GM21737 (cell line): ENCODE data around the gene SMCO2.

Source experiments
- ATAC-seq: cut with Tn5 transposase; IDR thresholded peaks from one replicate; pipeline ENCODE4 v1.9.1; 2021; ENCODE audit warnings: mild to moderate bottlenecking, moderate library complexity; ENCODE audit not compliant: unreplicated experiment

The SMCO2 gene

DNA sequence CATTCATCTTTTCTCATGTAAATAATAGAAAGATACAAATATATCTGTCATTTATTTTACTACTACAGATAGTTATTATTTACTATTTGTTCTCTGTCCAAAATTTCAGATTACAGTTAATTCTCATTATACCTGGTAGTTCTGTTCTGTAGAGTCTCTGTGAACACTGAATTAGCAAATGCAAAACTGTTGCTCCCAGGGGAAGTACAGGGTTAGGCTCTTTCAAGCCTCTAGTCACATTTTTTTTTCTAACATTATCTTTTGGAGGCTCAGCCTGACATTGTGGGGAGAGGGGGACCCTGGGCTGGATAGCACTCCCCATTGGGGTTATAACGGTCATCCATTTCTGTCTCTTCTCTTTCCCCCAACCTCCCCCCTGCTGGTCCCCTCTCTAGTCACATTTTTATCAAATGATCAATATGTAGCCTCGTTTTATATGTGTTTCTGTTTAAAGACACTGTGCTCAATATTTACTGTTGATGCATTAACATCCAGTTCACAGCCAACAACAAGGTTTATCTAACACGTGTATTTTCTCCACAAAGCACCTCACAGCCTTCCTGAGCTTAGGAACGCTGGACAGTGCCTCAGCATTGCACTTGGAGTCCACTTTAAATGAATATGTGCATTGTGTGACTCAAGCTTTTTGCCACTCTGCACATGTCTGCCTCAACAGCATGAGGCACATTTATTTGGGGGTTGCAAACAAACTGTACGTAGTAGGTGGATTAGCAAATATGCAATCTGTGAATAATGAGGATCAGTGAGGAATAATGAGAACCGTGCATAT lies 4.7 kb downstream of the SMCO2 start:
- no peak for ATAC-seq

DNA sequence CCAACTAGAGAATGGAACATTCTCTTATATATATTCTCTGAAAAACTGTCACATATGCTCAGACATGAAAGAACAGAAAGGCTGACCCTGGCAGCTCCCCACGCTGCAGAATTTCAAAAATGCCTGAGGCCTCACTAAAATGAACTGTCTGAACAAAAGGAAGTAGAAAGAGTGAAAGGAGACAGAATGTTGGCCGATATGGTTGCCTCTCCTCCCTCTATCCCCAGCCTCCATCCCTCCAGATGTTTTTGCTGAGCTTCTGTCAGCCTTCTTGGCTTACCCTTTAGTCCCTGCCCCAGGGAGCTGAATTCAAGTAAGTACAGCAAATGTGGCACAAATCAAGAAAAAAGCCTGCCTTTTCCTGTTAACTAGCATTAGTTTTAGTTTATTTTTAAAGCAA lies 6.9 kb downstream of the SMCO2 start:
- no peak for ATAC-seq

DNA sequence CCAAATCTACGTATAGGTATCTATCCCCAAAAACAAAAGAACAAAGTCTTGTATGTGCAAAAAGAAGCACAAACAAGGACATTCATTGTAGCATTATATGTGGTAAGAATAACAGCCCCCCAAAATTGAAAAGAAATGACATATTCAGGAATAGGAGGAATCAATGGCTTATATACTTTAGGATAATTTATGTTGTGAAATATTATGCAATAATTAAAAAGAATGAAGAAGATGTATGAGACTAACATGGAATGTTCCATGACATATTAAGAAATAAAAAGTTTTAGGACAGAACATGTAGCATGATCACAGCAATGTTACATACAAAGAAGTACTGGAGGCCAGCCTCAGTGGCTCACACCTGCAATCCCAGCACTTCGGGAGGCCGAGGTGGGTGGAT lies 9.1 kb downstream of the SMCO2 start:
- no peak for ATAC-seq

DNA sequence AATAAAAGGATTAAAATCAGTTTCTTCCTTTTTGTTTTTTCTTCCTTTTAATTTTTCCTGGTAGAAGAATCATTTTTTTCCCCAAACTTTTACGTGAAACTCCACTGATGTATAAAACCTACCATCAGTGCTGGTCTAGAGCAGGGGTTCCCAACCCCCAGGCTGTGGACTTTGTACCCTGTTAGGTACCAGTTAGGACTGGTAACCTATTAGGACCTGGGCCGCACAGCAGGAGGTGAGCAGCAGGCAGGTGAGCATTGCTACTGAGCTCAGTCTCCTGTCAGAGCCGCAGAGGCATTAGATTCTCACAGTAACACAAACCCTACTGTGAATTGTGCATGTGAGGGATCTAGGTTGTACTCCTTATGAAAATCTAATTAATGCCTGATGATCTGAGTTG lies 10.1 kb downstream of the SMCO2 start:
- ATAC-seq, result no peak

DNA sequence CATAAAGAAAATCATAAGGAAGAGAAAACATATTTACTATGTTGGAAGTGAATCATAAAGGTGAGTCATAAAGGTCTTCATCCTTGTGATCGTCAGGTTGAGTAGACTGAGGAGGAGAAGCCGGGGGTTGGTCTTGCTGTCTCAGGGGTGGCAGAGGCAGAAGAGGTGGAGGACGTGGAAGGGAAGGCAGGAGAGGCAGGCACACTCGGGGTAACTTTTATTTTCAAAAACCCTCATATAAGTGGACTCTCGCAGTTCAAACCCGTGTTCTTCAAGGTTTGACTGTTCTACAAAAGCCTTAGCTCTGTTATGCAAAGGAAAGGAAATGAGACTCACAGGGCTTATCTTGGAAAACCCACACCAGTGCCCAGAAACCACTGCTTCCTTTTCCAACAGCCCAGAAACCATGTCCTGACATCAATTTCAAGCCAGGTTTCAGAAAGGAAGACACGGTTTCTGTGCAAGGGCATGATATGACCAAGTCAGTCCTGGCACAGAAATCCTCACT lies 14.0 kb downstream of the SMCO2 start:
- ATAC-seq, result no peak

DNA sequence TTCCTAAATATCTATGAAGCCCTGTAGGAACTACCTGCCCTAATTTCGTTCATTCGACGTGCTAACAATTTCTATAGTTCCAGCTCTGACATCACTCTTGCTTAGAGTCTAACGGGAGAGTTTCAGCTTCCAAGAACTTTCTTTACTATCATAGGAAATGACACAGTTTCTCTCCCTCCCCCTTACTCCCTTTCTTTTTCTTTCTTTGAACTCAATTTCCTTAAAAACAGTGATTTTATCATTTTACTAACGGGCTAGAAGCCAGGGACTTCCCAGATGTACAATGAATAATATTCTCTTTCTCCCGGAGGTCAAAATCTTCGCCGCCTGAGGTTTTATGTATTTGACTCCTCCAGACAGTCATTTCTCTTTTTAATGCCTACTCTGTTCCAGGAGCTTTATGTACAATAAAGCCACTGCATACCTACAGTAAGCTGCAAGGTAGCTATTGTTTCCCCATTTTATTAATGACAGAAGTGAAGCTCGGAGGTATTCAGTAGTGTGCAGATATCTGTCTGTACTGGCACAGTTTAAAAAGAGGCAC lies 15.7 kb downstream of the SMCO2 start:
- no peak for ATAC-seq

DNA sequence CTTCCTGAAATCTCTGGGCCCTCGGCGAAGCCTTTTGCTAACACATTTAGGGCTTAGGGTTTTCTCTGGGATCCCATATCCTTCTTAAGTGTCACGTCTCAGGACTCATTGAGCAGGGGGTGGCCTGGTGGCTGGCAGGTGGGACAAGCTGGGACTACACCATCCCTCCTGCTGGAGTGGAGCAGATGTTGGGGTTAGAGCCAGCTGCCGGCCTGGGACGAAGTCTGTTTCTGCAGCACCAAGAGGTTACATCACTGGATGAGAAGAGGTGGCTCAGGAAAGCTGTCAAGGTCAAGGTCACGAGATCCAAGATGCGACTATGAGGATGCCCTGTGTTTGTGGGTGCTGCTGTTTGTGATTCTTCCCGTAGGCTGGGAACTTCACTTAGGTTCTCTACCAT lies 16.3 kb downstream of the SMCO2 start:
- ATAC-seq, result no peak

DNA sequence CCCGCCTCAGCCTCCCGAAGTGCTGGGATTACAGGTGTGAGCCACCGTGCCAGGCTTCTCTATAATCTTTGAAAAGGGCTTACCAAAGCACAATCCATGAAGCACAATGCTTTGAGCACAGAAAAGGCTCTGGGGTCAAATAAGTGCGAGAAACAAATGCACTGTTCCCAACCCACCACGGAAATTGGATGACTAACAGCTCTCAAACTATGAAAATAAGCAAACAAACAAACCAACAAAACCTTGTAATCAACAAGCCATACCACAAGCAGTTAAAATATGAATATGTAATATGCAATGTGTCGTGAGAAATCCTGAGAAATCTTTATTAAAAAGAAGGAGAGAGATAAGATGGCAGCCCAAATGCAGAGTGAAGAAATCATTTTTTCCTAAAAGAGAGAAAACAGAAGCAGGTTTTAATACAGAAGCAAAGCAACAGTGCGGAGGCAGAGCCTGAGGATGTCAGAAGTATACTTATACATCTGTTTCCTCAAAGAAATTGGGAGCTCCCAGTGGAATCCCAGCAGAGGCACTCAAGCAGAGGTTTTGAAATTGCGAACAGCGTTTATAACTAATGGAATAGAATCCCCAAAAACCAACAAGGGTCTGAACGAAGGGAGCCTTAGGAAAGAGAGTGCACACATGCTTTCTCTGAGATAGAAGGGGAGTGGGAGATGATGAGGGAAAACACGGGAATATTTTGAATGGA lies 17.1 kb downstream of the SMCO2 start:
- ATAC-seq, result no peak

DNA sequence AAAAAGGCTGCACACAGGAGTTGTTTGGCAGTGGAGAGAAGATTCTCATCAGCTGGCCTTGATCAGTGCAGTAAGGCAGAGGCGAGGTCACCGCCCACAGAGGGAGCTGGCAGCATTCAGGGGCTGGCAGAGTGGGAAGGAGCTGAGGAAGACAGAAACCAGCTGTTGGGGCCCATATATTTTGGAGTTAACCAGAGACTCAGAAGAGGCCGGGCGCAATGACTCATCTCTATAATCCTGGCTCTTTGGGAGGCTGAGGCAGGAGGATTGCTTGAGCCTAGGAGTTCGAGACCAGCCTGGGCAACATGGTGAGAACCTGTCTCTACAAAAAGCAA lies 17.7 kb downstream of the SMCO2 start:
- no peak for ATAC-seq

DNA sequence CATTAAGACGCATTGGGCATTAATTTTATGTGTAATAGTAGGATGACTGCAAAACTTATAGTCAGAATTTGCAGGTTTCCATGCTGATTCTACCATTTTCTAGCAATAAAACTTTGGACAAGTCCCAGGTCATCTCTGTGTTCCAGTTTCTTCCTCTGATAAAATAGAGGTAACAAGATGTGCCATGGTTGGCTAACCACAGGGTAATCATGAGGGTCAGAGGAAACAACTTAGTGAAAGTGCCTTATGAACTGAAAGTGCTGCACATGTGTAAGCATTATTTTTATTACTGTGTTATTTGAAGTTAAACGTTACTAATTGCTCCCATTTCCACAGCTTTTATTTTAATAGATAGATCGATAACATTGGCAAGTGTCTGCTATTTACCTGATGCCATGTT lies 21.1 kb downstream of the SMCO2 start:
- ATAC-seq, result no peak

DNA sequence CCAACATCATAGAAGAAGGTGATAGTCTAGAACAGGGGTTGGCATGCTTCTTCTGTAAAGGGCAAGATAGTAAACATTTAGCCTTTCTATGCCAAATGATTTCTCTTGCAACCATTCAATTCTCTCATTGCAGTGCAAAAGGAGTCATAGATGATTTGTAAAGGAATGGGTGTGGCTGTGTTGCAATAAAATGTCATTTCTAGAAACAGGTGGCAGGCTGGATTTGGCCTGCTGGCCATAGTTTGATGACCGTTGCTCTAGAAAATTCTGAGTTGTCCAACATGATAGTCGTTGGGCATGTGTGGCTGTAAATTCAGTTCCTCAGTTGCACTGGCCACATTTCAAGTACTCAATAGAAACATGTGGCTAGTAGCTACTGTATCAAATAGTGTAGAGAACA lies 21.7 kb downstream of the SMCO2 start:
- ATAC-seq, result no peak

DNA sequence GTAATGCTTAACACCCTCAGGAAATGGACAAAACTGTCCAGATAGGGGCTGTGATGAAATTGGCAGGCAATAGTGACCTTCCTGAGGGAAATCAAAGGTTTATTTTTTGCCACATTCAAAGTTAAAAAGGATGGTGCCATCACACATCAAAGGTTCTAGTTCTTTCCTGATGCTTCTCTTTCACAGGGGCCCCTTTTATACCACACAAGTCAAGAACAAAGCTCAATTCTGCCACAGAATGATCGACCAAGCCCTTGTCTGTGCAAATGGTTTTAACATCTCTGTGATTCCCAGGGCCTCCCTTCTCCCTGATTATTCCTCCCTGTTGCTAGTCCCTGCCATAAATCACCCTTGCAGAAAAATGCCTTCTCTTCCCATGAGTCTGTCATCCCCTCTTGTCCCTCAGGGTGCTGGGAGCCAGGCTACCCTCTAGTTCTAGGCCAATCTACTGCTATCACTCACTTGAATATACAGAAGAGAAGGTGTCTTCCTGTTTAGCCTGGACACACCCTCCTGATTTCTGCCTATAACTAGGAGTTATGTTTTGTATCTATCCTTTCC lies 22.7 kb downstream of the SMCO2 start:
- ATAC-seq, result no peak

DNA sequence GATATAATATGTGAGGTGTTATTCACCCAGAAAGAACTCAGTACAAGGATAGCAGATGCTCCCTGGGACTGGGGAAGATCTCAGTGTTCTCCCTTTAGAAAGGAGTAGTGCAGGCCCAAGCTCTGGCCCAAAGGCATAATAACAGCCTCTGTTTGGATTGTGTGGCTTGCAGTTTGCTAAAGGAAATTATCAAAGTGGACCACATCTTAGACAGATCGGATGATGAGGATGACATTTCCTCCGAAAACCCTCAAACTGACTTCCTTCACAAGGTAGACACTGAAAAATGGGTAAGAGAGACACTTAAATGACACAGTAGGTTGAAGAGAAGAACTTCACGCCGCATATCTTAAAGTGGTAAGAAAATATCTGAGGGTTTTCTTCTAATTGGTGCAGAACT lies 26.1 kb downstream of the SMCO2 start:
- no peak for ATAC-seq

DNA sequence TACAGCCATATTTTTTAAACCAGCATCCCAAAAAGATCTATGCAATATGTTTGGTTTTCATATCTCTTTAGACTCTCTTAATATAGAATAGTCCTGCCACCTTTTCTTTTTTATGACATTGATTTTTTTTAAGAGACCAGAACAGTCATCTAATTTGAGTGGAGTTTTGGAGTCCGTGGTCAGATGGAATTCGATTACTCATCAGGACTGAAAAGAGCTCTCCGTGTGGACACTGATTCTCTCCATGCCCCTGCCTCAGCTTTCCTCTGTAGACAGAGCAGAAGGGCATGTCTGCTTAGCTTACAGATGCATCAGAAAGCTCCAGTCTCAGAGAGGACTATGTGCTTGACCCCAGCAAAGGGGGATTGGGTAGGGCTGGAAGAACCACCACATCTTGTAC lies 27.8 kb downstream of the SMCO2 start:
- ATAC-seq, result no peak

DNA sequence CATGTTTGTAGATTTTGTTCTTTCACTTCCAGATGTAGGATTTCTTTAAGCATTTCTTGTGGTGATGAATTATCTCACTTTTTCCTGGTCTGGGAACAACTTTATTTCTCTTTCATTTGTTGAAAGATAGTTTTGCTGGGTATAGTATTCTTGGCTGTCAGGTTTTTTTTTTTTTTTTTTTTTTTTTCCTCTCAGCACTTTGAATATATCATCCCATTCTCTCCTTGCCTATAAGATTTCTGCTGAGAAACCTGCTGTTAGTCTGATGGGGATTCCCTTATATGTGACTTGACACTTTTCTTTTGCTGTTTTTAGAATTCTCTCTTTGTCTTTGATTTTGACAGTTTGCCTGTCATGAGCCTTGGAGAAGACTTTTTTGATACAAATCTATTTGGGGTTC lies 30.5 kb downstream of the SMCO2 start:
- ATAC-seq, result no peak

DNA sequence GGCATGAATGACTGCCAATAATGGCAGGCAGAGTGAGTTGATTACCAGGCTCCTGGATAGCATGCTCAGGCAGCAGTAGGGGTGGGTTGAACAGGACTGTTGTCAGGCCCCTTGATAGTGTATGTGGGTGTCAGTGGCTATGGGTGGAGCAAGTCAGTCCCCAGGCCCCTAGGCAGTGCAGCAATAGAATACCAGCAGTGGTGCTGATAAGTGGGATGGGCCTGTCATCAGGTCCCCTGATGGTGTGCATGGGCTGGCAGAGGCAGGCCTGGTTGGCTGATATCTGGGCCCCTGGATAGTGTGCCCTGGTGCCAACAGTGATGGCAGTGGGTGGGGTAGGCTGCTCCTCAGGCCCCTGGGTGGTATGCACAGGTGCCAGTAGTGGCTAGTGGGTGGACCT lies 32.4 kb downstream of the SMCO2 start:
- no peak for ATAC-seq

DNA sequence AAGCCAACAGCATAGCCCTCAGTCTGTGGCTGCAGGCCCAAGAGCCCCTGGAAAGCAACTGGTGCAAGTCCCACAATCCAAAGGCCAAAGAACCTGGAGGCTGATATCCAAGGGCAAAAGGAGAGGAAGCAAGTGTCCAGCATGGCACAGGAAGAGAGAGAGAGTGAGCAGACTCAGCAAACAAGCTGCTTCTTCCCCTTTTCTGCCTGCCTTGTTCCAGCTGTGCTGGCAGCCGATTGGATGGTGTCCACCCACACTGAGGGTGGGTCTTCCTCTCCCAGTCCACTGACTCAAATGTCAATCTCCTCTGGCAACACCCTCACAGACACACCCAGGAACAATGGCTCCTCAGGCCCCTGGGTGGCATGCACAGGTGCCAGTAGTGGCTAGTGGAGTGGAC lies 33.5 kb downstream of the SMCO2 start:
- no peak for ATAC-seq

DNA sequence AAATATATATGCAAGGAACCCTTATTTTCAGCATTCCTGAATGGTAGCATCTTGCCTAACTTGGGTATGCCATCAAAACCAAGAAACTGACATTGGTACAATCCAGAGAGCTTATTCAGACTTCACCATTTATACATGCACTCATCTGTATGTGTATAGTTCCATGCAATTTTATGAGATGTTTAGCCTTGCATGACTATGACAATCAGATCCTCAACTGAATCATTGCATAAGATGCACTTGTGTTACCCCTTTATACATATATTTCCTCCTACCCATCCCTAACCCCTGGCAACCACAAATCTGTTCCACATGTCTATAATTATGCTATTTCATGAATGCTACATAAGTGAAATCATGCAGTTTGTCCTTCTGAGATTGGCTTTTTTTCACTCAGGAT lies 40.4 kb downstream of the SMCO2 start:
- no peak for ATAC-seq

DNA sequence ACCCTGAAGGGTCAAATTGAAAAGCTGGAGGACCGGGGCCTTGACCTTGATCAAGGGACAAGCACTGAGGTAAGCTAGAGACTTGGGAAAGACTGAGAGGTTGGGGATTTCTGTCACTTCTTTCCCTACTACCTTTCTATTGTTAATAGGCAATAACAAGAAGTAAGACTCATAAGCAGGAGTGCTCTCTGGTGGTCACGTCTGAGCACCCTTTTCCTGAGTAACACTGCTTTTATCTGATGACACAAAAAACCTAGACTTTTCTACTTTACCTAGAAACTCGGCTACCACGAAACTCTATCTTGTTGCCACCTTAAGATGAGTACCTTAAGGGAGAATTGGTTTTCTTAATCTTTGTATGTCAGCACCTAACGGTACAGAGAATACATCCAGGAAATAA lies 41.9 kb downstream of the SMCO2 start:
- no peak for ATAC-seq

DNA sequence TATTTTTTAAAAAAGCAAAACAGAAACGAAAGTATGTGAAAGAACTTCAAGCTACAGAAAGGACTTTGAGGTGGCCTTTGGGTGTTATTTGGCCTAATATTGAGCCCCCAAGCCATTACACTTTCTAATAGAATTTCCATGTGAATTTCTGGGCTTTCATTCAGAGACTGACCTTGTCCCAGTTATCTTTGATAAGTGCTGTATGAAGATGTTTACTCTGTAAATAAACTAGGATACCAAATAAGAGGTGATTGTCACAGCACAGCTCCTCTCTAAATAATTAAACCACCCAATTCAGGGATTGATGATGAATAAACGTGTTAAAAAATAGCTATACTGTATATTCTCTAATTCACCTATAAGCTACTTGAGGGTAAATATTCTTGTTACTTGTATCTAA lies 44.7 kb downstream of the SMCO2 start:
- ATAC-seq, result no peak

DNA sequence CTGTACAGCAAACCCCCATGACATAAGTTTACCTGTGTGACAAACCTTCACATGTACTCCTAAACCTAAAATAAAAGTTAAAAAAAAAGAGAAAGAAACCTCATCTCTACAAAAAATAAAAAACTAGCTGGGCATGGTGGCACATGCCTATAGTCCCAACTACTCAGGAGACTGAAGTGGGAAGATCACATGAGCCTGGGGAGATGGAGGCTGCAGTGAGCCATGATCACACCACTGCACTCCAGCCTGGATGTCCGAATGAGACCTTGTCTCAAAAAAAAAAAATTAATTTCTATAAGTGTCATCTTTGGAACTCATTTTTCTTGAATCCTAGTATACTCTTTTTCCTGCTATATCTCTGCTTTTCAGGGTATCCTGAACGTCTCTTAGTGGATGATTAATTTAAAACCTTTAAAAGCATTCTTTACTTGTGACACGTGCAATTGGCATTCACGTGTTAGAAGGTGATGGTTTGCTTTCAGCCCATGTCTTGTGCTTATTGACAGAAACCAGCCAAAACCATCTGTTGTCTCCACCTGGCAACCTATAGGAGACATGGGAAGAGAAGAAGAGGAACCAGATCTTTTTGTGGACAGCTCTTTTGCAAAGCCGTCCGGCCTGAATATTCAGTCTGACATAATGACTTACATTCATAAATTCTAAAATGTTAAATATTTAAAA lies 46.9 kb downstream of the SMCO2 start:
- no peak for ATAC-seq
